ENCODE measurements around the gene CNTNAP2.

CNTNAP2 gene

DNA sequence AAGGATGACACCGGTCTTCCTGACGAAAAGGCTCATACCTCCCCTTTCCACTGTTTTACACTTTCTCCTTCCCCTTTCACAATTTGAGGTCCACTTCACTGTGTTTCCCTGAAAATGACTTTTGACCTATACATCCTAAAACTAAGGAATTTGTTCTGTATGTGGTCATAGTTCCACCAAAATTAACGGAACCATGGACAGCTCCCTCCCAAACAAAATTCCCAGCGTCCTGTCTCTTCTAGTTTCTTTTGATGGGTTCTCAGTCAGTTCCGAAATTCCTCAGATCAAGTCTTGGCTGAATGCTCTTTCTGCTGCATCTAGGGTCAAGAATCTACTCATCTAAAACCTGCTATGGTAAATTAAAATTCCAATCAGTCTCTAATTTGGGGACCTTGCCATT, 1191.9 kb downstream of the CNTNAP2 start:
- Mint-ChIP-seq H3K27me3 (ENCODE audit: low read depth) (no peaks in the 10 kb centered on the region), H3K9me3 (peaks cover 38% of the 10 kb centered on the region), H3K27ac (no peak overlapping the region), H3K36me3 (ENCODE audit: low read depth) (no peaks in the 10 kb centered on the region), H3K4me1 (ENCODE audit: low read depth) (no peaks in the 10 kb centered on the region), H3K4me3 (no peak overlapping the region)
- no peak for DNase-seq (ENCODE audit: low spot score)

DNA sequence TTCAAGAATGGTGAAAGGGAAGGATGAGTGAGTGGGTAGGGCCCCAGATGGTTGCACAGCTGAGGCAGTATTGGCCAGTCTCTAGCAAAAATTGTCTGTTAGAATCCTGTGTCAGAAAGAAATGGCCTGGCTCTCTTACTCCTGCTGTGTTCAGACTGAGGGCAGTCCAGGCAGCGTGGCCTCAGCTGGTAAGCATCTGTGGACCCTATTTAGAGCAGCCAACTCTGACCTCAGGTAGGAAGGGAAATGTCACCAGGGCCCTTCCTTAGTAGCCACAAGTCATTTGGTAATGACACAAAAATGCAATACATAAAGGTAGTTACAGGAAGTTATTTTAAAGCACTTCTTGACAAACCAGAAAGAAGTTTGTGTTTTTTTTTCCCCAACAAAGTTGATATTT, 1194.7 kb downstream of the CNTNAP2 start:
- H3K4me3 Mint-ChIP-seq = no peak overlapping the region
- H3K9me3 Mint-ChIP-seq = peaks cover 44% of the 10 kb centered on the region
- no peaks in the 10 kb centered on the region for H3K4me1 Mint-ChIP-seq (ENCODE audit: low read depth)
- no peaks in the 10 kb centered on the region for H3K36me3 Mint-ChIP-seq (ENCODE audit: low read depth)
- H3K27ac Mint-ChIP-seq = no peak overlapping the region
- DNase-seq (ENCODE audit: low spot score) = no peak
- H3K27me3 Mint-ChIP-seq (ENCODE audit: low read depth) = no peaks in the 10 kb centered on the region

DNA sequence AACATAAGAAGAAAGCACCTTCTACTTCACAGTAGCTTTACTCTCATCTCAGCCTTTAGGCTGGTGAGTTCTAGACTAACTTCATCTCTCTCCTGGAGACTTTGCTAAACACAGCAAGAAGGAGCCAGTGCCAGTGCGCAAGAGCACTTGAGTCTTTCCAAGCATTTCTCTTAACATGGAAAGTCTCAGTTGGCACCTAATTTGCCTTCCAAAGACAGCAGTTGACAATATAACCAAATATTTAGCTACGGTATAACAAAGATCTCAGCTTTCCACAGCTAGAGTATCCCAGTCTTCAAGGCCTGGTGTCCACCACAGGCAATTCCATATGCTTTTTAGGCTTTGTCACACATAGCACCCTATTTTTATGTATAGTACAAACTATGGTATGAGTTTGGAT, 1204.9 kb downstream of the CNTNAP2 start:
- no peaks in the 10 kb centered on the region for H3K9me3 Mint-ChIP-seq
- no peak overlapping the region for H3K27ac Mint-ChIP-seq
- no peaks in the 10 kb centered on the region for H3K36me3 Mint-ChIP-seq (ENCODE audit: low read depth)
- no peak overlapping the region for H3K4me3 Mint-ChIP-seq
- no peak for DNase-seq (ENCODE audit: low spot score)
- H3K4me1 Mint-ChIP-seq (ENCODE audit: low read depth) = no peaks in the 10 kb centered on the region
- no peaks in the 10 kb centered on the region for H3K27me3 Mint-ChIP-seq (ENCODE audit: low read depth)

DNA sequence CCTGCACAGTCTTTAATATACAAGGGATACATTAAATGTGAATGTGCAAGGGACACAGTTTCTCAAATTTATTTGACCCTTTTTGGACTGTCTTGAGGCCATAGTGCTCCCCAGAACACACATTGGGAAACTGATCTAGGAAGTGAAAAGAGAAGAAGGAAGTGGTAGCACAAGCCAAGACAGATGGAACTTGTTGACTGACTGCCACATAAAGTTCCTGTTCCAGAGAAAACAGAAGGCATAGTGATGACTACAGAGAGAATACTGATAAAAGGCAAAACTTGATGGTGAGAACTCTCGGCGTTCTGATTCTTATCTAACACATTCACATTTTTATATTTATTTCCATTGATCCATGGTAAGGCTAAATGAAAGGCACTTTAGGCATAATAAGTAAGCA, 1216.4 kb downstream of the CNTNAP2 start:
- Mint-ChIP-seq H3K27ac (no peak overlapping the region), H3K27me3 (ENCODE audit: low read depth) (no peaks in the 10 kb centered on the region), H3K36me3 (ENCODE audit: low read depth) (no peaks in the 10 kb centered on the region), H3K4me1 (ENCODE audit: low read depth) (no peaks in the 10 kb centered on the region), H3K9me3 (peaks cover 38% of the 10 kb centered on the region), H3K4me3 (no peak overlapping the region)
- no peak for DNase-seq (ENCODE audit: low spot score)

DNA sequence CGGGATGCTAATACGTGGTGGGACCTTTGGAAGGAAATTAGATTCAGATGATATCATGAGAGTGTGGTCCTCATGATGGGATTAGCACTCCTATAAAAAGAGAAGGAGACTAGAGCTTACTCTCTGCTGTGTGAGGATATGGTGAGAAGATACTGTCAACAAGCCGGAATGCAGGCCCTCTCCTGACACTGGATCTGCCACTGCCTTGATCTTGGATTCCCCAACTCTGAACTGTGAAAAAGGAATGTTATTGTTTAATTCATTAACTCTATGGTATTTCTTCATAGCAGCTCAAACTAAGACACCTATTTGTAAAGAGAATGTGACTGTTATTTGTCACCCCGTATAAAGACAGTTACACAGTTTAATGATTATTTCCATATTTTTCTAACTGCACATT, 1246.5 kb downstream of the CNTNAP2 start:
- H3K9me3 Mint-ChIP-seq = peaks cover 22% of the 10 kb centered on the region
- H3K4me3 Mint-ChIP-seq = no peak overlapping the region
- H3K4me1 Mint-ChIP-seq (ENCODE audit: low read depth) = no peaks in the 10 kb centered on the region
- H3K27ac Mint-ChIP-seq = no peak overlapping the region
- no peaks in the 10 kb centered on the region for H3K36me3 Mint-ChIP-seq (ENCODE audit: low read depth)
- no peak for DNase-seq (ENCODE audit: low spot score)
- no peaks in the 10 kb centered on the region for H3K27me3 Mint-ChIP-seq (ENCODE audit: low read depth)

DNA sequence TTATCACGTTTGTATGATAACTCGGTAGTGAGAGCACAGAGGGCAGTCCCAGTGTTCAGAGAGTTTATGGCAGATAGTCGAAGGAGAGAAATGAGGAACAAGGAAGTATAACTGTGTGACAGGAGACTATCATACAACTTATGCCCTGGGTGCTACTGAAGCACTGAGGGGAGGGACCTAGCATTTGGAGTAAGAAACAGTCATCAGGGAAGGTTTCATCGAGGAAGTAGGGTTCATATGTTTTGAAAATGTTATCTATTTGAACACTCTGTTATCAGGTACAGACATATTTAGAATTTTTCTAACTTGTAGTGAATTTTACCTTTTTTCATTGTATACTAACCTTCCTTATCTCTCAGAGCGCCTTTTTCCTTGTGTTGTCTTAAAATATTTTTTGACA, 1259.6 kb downstream of the CNTNAP2 start:
- Mint-ChIP-seq H3K27me3 (ENCODE audit: low read depth) (no peaks in the 10 kb centered on the region), H3K4me3 (no peak overlapping the region), H3K9me3 (peaks cover 26% of the 10 kb centered on the region), H3K36me3 (ENCODE audit: low read depth) (no peaks in the 10 kb centered on the region), H3K4me1 (ENCODE audit: low read depth) (no peaks in the 10 kb centered on the region), H3K27ac (no peak overlapping the region)
- no peak for DNase-seq (ENCODE audit: low spot score)

DNA sequence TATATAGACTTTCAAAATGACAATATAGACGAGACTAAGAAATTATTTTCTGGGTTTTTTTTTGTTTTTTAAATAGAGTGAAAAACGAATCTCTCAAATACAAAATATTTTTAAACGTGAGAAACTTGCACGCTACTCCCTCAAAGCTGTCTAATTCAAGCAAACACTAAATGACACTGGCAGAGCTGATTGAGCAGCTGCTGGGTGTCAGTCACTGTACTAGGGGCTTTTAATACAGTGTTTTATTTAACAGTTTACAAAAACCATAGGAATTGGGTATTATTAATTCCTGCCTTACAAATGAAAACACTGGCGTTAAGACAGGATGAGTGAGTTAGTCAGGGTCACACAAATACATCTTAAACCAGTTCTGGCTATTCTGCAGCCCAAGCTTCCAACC, 1264.3 kb downstream of the CNTNAP2 start:
- Mint-ChIP-seq H3K27me3 (ENCODE audit: low read depth) (no peaks in the 10 kb centered on the region), H3K4me3 (no peak overlapping the region), H3K27ac (no peak overlapping the region), H3K36me3 (ENCODE audit: low read depth) (no peaks in the 10 kb centered on the region), H3K9me3 (peaks cover 28% of the 10 kb centered on the region), H3K4me1 (ENCODE audit: low read depth) (no peaks in the 10 kb centered on the region)
- DNase-seq (ENCODE audit: low spot score) = no peak

DNA sequence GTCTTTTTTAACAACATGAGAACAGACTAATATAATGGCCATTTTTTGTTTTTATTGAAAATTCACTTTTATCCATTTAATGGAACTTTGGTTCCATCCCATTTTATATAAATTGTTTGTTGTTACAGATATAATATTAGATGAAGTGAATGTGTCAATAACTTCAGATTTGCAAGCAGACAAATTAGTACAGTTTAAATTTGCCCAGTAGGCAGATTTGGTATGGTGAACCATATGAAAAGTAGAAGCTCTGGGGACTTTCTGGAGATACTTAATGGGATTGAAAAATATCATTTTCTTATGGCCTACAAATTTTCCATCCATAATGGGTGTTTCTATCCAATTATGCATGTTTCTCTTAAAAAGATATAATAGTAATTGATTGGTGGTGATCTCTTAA, 1277.7 kb downstream of the CNTNAP2 start:
- no peak overlapping the region for H3K27ac Mint-ChIP-seq
- DNase-seq (ENCODE audit: low spot score) = no peak
- H3K4me3 Mint-ChIP-seq = no peak overlapping the region
- H3K9me3 Mint-ChIP-seq = peaks cover 27% of the 10 kb centered on the region
- no peaks in the 10 kb centered on the region for H3K27me3 Mint-ChIP-seq (ENCODE audit: low read depth)
- no peaks in the 10 kb centered on the region for H3K36me3 Mint-ChIP-seq (ENCODE audit: low read depth)
- H3K4me1 Mint-ChIP-seq (ENCODE audit: low read depth) = no peaks in the 10 kb centered on the region

DNA sequence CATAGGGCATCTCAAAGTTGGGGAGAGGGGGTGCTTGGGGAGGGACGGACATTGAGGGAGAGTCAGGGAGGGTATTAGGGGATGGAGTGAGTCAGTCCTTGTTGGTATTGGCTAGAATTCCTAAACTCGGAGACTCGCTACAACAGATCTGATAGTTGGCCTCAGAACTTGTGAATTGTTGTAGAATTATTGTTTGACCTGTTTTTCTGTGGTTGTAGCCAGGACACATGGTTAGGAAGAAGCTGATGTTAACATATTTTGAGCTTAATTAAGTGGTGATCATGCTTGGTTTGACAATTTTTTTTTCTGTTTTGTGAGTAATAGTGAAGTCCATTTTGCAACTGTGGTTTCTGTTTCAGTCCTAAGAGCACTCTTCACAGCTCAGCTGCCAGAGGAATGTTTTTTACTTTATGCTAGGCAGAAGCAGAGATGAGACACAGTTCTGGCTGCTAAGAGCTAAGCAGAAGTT, 1283.7 kb downstream of the CNTNAP2 start:
- Mint-ChIP-seq H3K9me3 (peaks cover 42% of the 10 kb centered on the region), H3K36me3 (ENCODE audit: low read depth) (no peaks in the 10 kb centered on the region), H3K27me3 (ENCODE audit: low read depth) (no peaks in the 10 kb centered on the region), H3K4me3 (no peak overlapping the region), H3K4me1 (ENCODE audit: low read depth) (no peaks in the 10 kb centered on the region), H3K27ac (no peak overlapping the region)
- DNase-seq (ENCODE audit: low spot score) = no peak

DNA sequence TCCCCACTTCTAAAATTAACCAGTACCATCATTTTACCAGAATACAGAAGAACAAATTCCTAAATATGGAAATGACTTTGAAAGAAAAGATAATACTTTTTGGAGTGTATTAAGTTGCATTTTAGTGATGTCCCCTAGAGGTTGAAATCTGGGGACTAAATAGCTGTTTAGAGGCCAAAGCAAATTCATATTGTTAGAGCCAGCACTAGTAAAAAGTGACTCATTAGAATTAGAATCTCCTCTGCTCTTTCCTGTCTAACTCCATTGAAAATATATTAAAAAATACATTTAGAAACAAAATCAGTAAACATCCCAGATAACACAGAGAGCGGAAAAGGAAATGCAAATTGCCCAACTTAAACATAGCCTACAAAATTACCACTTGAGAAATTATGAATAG, 1284.3 kb downstream of the CNTNAP2 start:
- Mint-ChIP-seq H3K9me3 (peaks cover 42% of the 10 kb centered on the region), H3K4me3 (no peak overlapping the region), H3K4me1 (ENCODE audit: low read depth) (no peaks in the 10 kb centered on the region), H3K27ac (no peak overlapping the region), H3K27me3 (ENCODE audit: low read depth) (no peaks in the 10 kb centered on the region), H3K36me3 (ENCODE audit: low read depth) (no peaks in the 10 kb centered on the region)
- no peak for DNase-seq (ENCODE audit: low spot score)

DNA sequence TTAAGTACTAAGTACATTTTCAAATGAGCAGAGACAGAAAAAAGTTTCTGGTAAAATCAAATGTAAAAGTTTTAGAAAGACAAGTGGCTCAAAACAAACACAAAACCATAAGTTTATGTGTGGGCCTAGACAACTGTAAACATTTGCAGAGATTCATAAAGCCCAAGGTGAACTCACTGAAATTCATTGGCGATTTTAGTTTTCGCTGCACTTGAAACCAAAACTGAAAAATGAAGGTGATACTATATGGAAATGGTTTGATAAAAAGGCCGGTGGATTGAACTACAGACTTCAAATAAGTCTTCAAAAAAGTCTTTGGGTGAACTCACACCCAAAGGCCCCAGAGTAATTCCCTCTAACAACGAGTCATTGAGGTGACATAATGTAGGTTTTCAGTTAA, 1289.0 kb downstream of the CNTNAP2 start:
- H3K27me3 Mint-ChIP-seq (ENCODE audit: low read depth) = no peaks in the 10 kb centered on the region
- H3K36me3 Mint-ChIP-seq (ENCODE audit: low read depth) = no peaks in the 10 kb centered on the region
- no peak overlapping the region for H3K4me3 Mint-ChIP-seq
- peaks cover 50% of the 10 kb centered on the region for H3K9me3 Mint-ChIP-seq
- H3K4me1 Mint-ChIP-seq (ENCODE audit: low read depth) = no peaks in the 10 kb centered on the region
- H3K27ac Mint-ChIP-seq = no peak overlapping the region
- DNase-seq (ENCODE audit: low spot score) = no peak

DNA sequence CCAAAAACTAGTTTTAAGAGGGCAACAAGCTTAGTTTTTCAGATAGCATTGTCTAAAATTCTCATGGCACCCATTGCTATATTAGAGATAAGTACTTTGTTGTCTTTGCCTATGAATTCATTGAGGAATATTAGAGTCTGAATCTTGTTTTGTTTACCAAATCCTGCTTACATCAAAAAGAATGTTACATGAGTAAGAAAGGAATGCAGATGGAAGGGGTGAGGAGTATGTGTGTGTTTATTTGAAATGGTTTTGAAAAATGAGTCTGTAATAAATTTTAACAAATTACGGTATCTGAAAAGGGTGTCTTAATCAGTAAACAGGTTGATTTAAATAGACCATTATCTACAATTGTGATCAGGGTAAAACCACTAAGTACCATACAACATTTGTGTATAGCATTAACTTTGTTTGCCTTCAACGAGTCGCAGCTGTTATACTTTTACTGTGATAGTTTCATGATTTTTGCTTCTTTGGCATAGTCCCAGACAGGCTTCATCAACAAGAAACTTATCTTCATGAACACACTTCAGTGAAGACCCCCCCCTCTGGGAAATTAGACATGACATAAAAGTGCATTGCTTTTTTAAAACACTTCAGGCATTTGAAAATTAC, 1290.0 kb downstream of the CNTNAP2 start:
- DNase-seq (ENCODE audit: low spot score) = no peak

DNA sequence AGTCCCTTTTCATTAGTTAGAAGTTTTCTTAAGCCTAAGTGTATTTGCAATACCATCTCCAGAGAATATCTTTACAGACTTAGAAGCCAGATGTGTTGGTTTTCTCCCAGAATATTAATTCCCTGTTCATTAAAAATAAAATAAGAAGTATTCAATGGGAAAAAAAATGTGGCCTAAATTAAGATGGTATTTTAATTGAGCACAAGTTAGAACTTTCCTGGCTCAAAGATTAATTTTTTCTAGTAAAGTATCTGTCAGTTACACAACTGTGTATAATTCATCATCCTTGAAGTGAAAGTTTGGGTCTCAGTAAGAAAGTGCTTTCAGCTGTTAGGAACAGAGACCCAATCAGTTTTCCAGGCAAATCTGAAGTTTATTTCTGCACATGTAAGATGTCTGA, 1294.5 kb downstream of the CNTNAP2 start:
- no peaks in the 10 kb centered on the region for H3K4me1 Mint-ChIP-seq (ENCODE audit: low read depth)
- peaks cover 46% of the 10 kb centered on the region for H3K9me3 Mint-ChIP-seq
- H3K36me3 Mint-ChIP-seq (ENCODE audit: low read depth) = no peaks in the 10 kb centered on the region
- no peaks in the 10 kb centered on the region for H3K27me3 Mint-ChIP-seq (ENCODE audit: low read depth)
- no peak for DNase-seq (ENCODE audit: low spot score)
- H3K27ac Mint-ChIP-seq = no peak overlapping the region
- no peak overlapping the region for H3K4me3 Mint-ChIP-seq

More for the DNA sequence above, 1290.0 kb downstream of the CNTNAP2 start:
- Mint-ChIP-seq H3K27ac (no peak overlapping the region), H3K27me3 (ENCODE audit: low read depth) (no peaks in the 10 kb centered on the region), H3K4me3 (no peak overlapping the region), H3K36me3 (ENCODE audit: low read depth) (no peaks in the 10 kb centered on the region), H3K4me1 (ENCODE audit: low read depth) (no peaks in the 10 kb centered on the region), H3K9me3 (peaks cover 50% of the 10 kb centered on the region)

DNA sequence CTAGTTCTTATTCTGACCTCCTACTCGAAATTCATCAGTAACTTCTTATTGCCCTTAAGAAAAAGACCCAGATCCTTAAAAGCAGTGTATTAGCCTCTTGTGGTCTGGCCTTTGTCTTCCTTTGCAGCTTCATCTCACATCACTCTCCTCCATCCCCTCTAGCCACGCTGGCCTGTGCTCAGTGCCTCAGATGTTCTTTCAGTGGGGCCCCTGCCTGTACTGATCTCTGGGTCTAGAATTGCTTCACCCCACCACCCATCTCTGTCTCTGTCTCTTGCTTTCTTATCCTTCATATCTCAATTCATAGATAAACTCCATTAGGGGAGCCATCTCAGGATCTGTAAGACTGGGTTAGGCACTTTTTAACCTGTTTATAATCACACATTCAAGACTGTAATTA, 1295.5 kb downstream of the CNTNAP2 start:
- no peaks in the 10 kb centered on the region for H3K36me3 Mint-ChIP-seq (ENCODE audit: low read depth)

More for the DNA sequence above, 1295.5 kb downstream of the CNTNAP2 start:
- no peak overlapping the region for H3K4me3 Mint-ChIP-seq
- no peaks in the 10 kb centered on the region for H3K4me1 Mint-ChIP-seq (ENCODE audit: low read depth)
- no peak overlapping the region for H3K27ac Mint-ChIP-seq
- peaks cover 46% of the 10 kb centered on the region for H3K9me3 Mint-ChIP-seq
- DNase-seq (ENCODE audit: low spot score) = no peak
- no peaks in the 10 kb centered on the region for H3K27me3 Mint-ChIP-seq (ENCODE audit: low read depth)
